Hepatocyte (in vitro differentiated cells): ENCODE results near the gene PTH1R. TPM values are rescaled to one million over a fixed set of nuclear protein-coding genes. Genes with fewer than 3 reads are reported as not detected.
A peak's percentile ranks its signal among the peaks of the same experiment; 100 is the strongest.

ENCODE experiments used
- DNase-seq: peaks from one replicate; pipeline ENCODE4 v3.0.0-alpha.2; 2016; ENCODE audit warnings: low spot score
- H2AFZ ChIP-seq: fragments of 200-600 bp; sonication (generic); 2 replicates; pipeline ENCODE4 v1.6.0; 2016; ENCODE audit warnings: antibody characterized with exemption, mild to moderate bottlenecking
- H3K27ac ChIP-seq: fragments of 200-600 bp; sonication (generic); 2 replicates; pipeline ENCODE4 v1.5.1; 2016; ENCODE audit warnings: mild to moderate bottlenecking
- H3K27me3 ChIP-seq: fragments of 200-600 bp; sonication (generic); 2 replicates; pipeline ENCODE4 v1.6.1; 2016
- H3K36me3 ChIP-seq: fragments of 200-600 bp; sonication (generic); replicated peaks from 2 replicates; pipeline ENCODE4 v1.5.1; 2016; ENCODE audit warnings: low read depth; ENCODE audit not compliant: insufficient read depth
- H3K4me1 ChIP-seq: fragments of 200-600 bp; sonication (generic); 2 replicates; pipeline ENCODE4 v1.5.1; 2016; ENCODE audit warnings: mild to moderate bottlenecking, moderate library complexity; ENCODE audit not compliant: insufficient read depth
- H3K4me2 ChIP-seq: fragments of 200-600 bp; sonication (generic); 2 replicates; pipeline ENCODE4 v1.6.0; 2016
- H3K4me3 ChIP-seq: fragments of 200-600 bp; sonication (generic); 2 replicates; pipeline ENCODE4 v1.5.1; 2016; ENCODE audit warnings: mild to moderate bottlenecking
- H3K79me2 ChIP-seq: fragments of 200-600 bp; sonication (generic); 2 replicates; pipeline ENCODE4 v1.6.0; 2017; ENCODE audit warnings: mild to moderate bottlenecking
- H3K9me2 ChIP-seq: fragments of 200-600 bp; sonication (generic); replicated peaks from 2 replicates; pipeline ENCODE4 v1.6.0; 2017; ENCODE audit warnings: mild to moderate bottlenecking; ENCODE audit not compliant: insufficient read depth
- H3K9me3 ChIP-seq: fragments of 200-600 bp; sonication (generic); 2 replicates; pipeline ENCODE4 v1.5.1; 2016; ENCODE audit warnings: low read depth, mild to moderate bottlenecking
- H4K20me1 ChIP-seq: fragments of 200-600 bp; sonication (generic); 2 replicates; pipeline ENCODE4 v1.6.0; 2016; ENCODE audit warnings: mild to moderate bottlenecking; ENCODE audit not compliant: insufficient read depth, poor library complexity, severe bottlenecking
- CTCF ChIP-seq: fragments of 200-600 bp; sonication (generic); IDR thresholded peaks from 2 replicates; pipeline ENCODE4 v1.5.1; 2016; ENCODE audit warnings: antibody characterized with exemption, mild to moderate bottlenecking; ENCODE audit not compliant: poor library complexity
- EZH2 ChIP-seq: fragments of 200-600 bp; sonication (generic); IDR thresholded peaks from 2 replicates; pipeline ENCODE4 v1.6.1; 2016; ENCODE audit warnings: antibody characterized with exemption, mild to moderate bottlenecking, borderline replicate concordance
- EZH2phosphoT487 ChIP-seq: fragments of 200-600 bp; sonication (generic); IDR thresholded peaks from one replicate; pipeline ENCODE4 v1.6.1; 2018; ENCODE audit warnings: antibody characterized with exemption, mild to moderate bottlenecking, low read depth, moderate library complexity; ENCODE audit not compliant: unreplicated experiment, severe bottlenecking
- WGBS: methylation state at CpG from one replicate; pipeline ENCODE4 v1.1.6; 2016; ENCODE audit warnings: low lambda C conversion rate; ENCODE audit errors: missing lambda C conversion rate; 5-methylcytosine and 5-hydroxymethylcytosine counted together
- polyA plus RNA-seq: library from polyadenylated mRNA; unstranded; fragments of >200 nt; fragmentation: Nextera tagmentation; extraction: Ambion mirVana; gene quantifications from 2 replicates; pipeline ENCODE4 v1.2.1, GENCODE V29; 2016
- total RNA-seq: library from RNA; depleted of rRNA; stranded (reverse); fragments of >200 nt; gene quantifications from 2 replicates; pipeline ENCODE4 v1.2.3, GENCODE V29; 2014

The PTH1R gene
- total and polyA plus RNA-seq, 2 experiments from 2014 or later = 14.5 to 31.0 TPM

GRCh38 chr3:46908294-46908985, 30.9 kb downstream of the PTH1R start:
- H3K79me2 ChIP-seq = no peaks in the 10 kb centered on the region
- no peaks in the 10 kb centered on the region for H4K20me1 ChIP-seq
- no peaks in the 10 kb centered on the region for H3K36me3 ChIP-seq
- no peaks in the 10 kb centered on the region for H3K9me3 ChIP-seq
- H3K27ac ChIP-seq = no peak overlapping the region
- TF ChIP-seq CTCF (peak; percentile 21), EZH2phosphoT487 (no peak)
- DNase-seq = no peak
- no peaks in the 10 kb centered on the region for H3K27me3 ChIP-seq
- H2AFZ ChIP-seq = no peak overlapping the region
- H3K4me2 ChIP-seq = no peak overlapping the region
- 82% methylated on average over 24 of the region's 24 CpGs for WGBS
- peaks cover 10% of the 10 kb centered on the region for H3K4me1 ChIP-seq
- no peak overlapping the region for H3K4me3 ChIP-seq
- no peaks in the 10 kb centered on the region for H3K9me2 ChIP-seq

GRCh38 chr3:46908986-46909534, 31.5 kb downstream of the PTH1R start:
- Histone ChIP-seq H3K4me2 (no peak overlapping the region), H3K36me3 (no peaks in the 10 kb centered on the region), H3K9me2 (no peaks in the 10 kb centered on the region), H2AFZ (no peak overlapping the region), H3K27me3 (no peaks in the 10 kb centered on the region), H3K27ac (no peak overlapping the region), H3K4me1 (peaks cover 10% of the 10 kb centered on the region), H4K20me1 (no peaks in the 10 kb centered on the region), H3K9me3 (no peaks in the 10 kb centered on the region), H3K79me2 (no peaks in the 10 kb centered on the region), H3K4me3 (no peak overlapping the region)
- no peak for TF ChIP-seq EZH2phosphoT487
- TF ChIP-seq EZH2 = no peak
- TF ChIP-seq CTCF = no peak
- WGBS = 80% methylated on average over 8 of the region's 8 CpGs
- no peak for DNase-seq

GRCh38 chr3:46909535-46910161, 32.1 kb downstream of the PTH1R start:
- H2AFZ ChIP-seq = no peak overlapping the region
- no peak overlapping the region for H3K27ac ChIP-seq
- WGBS = 27% methylated on average over 18 of the region's 18 CpGs

More at GRCh38 chr3:46909535-46910161, 32.1 kb downstream of the PTH1R start:
- Histone ChIP-seq H3K79me2 (no peaks in the 10 kb centered on the region), H3K4me3 (no peak overlapping the region), H3K4me2 (no peak overlapping the region), H3K9me3 (no peaks in the 10 kb centered on the region), H3K36me3 (no peaks in the 10 kb centered on the region), H4K20me1 (no peaks in the 10 kb centered on the region), H3K4me1 (peaks cover 10% of the 10 kb centered on the region), H3K9me2 (no peaks in the 10 kb centered on the region), H3K27me3 (no peaks in the 10 kb centered on the region)
- no peak for TF ChIP-seq EZH2
- TF ChIP-seq CTCF = peak; percentile 84
- TF ChIP-seq EZH2phosphoT487 = no peak
- peak; percentile 91 for DNase-seq
